Naive thymus-derived CD4-positive, alpha-beta T cell (primary cell): Measurements from ENCODE around the gene ADCK2. TPM values are rescaled to one million over a fixed set of nuclear protein-coding genes. Genes with fewer than 3 reads are reported as not detected.

ENCODE experiments used
- ATAC-seq: fragments of 150-1000 bp; cut with Tn5 transposase; 2 replicates; pipeline ENCODE4 v1.10.0; 2021; ENCODE audit warnings: mild to moderate bottlenecking, moderate library complexity
- CTCF ChIA-PET: fragments of 350-600 bp; sonication (Branson Sonifier 250); formaldehyde crosslinking; loops from one replicate; lab custom pipeline; 2021; ENCODE audit warnings: antibody characterized with exemption; lab: Charles Lee
- POLR2A ChIA-PET: fragments of 350-600 bp; sonication (Branson Sonifier 250); formaldehyde crosslinking; loops from one replicate; lab custom pipeline; 2021; ENCODE audit warnings: antibody characterized with exemption, inconsistent platforms; lab: Charles Lee
- DNase-seq, 9 donors: peaks; one replicate each; pipeline versions ENCODE4 v3.0.0 to v3.0.0-alpha.2; 2020 to 2022; ENCODE audit warnings: mixed read lengths in 1 of 9
- H3K27ac ChIP-seq: one replicate; pipeline ENCODE4 v1.7.0; 2013; ENCODE audit warnings: mild to moderate bottlenecking, low read depth, low read length, moderate library complexity
- H3K27me3 ChIP-seq, 2 donors: one replicate each; pipeline ENCODE4 v1.7.0; 2013; ENCODE audit warnings: low read length in 2 of 2, mild to moderate bottlenecking in 2 of 2, moderate library complexity in 2 of 2; ENCODE audit not compliant: control insufficient read depth in 2 of 2, insufficient read depth in 2 of 2
- H3K36me3 ChIP-seq, 3 experiments: 1 replicate in 2 of 3; 2 replicates in 1 of 3; pipeline ENCODE4 v1.7.0; 2013; ENCODE audit warnings: low read length in 3 of 3, mild to moderate bottlenecking in 3 of 3, moderate library complexity in 1 of 3; ENCODE audit not compliant: insufficient read depth in 3 of 3, control insufficient read depth in 2 of 3
- H3K4me1 ChIP-seq, 2 donors: one replicate each; pipeline ENCODE4 v1.7.0; 2013; ENCODE audit warnings: low read length in 2 of 2, mild to moderate bottlenecking in 2 of 2, moderate library complexity in 1 of 2; ENCODE audit not compliant: control insufficient read depth in 2 of 2, insufficient read depth in 2 of 2
- H3K4me3 ChIP-seq: 2 replicates; pipeline ENCODE4 v1.7.0; 2013; ENCODE audit warnings: mild to moderate bottlenecking, low read length
- H3K9me3 ChIP-seq, 3 experiments: 1 replicate in 2 of 3; 2 replicates in 1 of 3; pipeline ENCODE4 v1.7.0; 2013; ENCODE audit warnings: low read length in 3 of 3; ENCODE audit not compliant: control insufficient read depth in 2 of 3
- H3K27ac Mint-ChIP-seq, 9 donors: one replicate each; pipeline ENCODE4 v1.8.0; 2020 to 2022; ENCODE audit warnings: mixed read lengths in 9 of 9, mild to moderate bottlenecking in 8 of 9, moderate library complexity in 5 of 9, inconsistent platforms in 2 of 9
- H3K27me3 Mint-ChIP-seq, 5 donors: one replicate each; pipeline ENCODE4 v1.8.0; 2021 to 2022; ENCODE audit warnings: mixed read lengths in 5 of 5, mild to moderate bottlenecking in 1 of 5
- H3K36me3 Mint-ChIP-seq, 5 donors: one replicate each; pipeline ENCODE4 v1.8.0; 2020 to 2022; ENCODE audit warnings: mixed read lengths in 5 of 5, mild to moderate bottlenecking in 3 of 5, inconsistent platforms in 1 of 5
- H3K4me1 Mint-ChIP-seq, 7 donors: one replicate each; pipeline ENCODE4 v1.8.0; 2020 to 2022; ENCODE audit warnings: mixed read lengths in 7 of 7, mild to moderate bottlenecking in 3 of 7, inconsistent platforms in 1 of 7
- H3K4me3 Mint-ChIP-seq, 10 donors: one replicate each; pipeline ENCODE4 v1.8.0; 2020 to 2022; ENCODE audit warnings: mild to moderate bottlenecking in 10 of 10, mixed read lengths in 10 of 10, moderate library complexity in 6 of 10, inconsistent platforms in 2 of 10
- H3K9me3 Mint-ChIP-seq, 11 donors: one replicate each; pipeline ENCODE4 v1.8.0; 2020 to 2022; ENCODE audit warnings: mixed read lengths in 11 of 11, mild to moderate bottlenecking in 4 of 11, inconsistent platforms in 1 of 11, moderate library complexity in 1 of 11
- intact Hi-C, 2 donors: fragments of 100-400 bp; cut with micrococcal nuclease; formaldehyde crosslinking; loops; one replicate each; pipeline ENCODE4 v1.15.1; 2023
- polyA plus RNA-seq, 2 donors: library from polyadenylated mRNA; unstranded; fragments of 300-500 nt; fragmentation: Illumina TruSeq; gene quantifications; one replicate each; pipeline ENCODE4 v1.2.3, GENCODE V29; 2021
- total RNA-seq, 6 experiments: library from RNA in 5 of 6; stranded (reverse) in 5 of 6; gene quantifications; 1 replicate in 5 of 6; 2 replicates in 1 of 6; pipeline ENCODE4 v1.2.3 and lab custom pipeline; 2021 to 2026

The ADCK2 gene
- total and polyA plus RNA-seq, 7 experiments from 2014 or later, result 15.2 to 34.2 (median 18.9) TPM

GRCh38 chr7:140654109-140654387 lies 18.7 kb upstream of the ADCK2 start:
- H3K9me3 ChIP-seq, result no peaks in the 10 kb centered on the region
- intact Hi-C loops, result no loop called here
- Mint-ChIP-seq H3K27ac (peak overlapping the region in 1 of 9 donors; percentile 63), H3K4me1 (peaks cover 6 to 26% (median 21%) of the 10 kb centered on the region in 7 donors), H3K36me3 (peaks cover 0 to 4% (median 0%) of the 10 kb centered on the region in 5 donors), H3K9me3 (no peaks in the 10 kb centered on the region), H3K4me3 (no peak overlapping the region), H3K27me3 (peaks cover 5 to 40% (median 14%) of the 10 kb centered on the region in 5 donors)
- H3K4me1 ChIP-seq, result peaks cover 0 to 9% of the 10 kb centered on the region in 2 donors
- no peak for DNase-seq
- no peaks in the 10 kb centered on the region for H3K36me3 ChIP-seq
- ChIA-PET CTCF (interaction anchor here (1.0 kb wide), 1 partner anchor 40 kb away, joined by 4 read pairs; no protein-coding TSS in a partner anchor), POLR2A (no interaction called here)
- H3K27me3 ChIP-seq, result no peaks in the 10 kb centered on the region
- no peak overlapping the region for H3K27ac ChIP-seq
- ATAC-seq, result no peak
- H3K4me3 ChIP-seq, result no peak overlapping the region

- Mint-ChIP-seq H3K27ac (peak overlapping the region in 2 of 9 donors; percentile 2 to 21), H3K4me1 (peaks cover 6 to 26% (median 21%) of the 10 kb centered on the region in 7 donors), H3K27me3 (peaks cover 5 to 37% (median 10%) of the 10 kb centered on the region in 5 donors), H3K4me3 (no peak overlapping the region), H3K9me3 (no peaks in the 10 kb centered on the region), H3K36me3 (peaks cover 0 to 4% (median 0%) of the 10 kb centered on the region in 5 donors)
- intact Hi-C loops, result loop anchor here in 1 of 2 donors (5.0 kb wide), 1 partner anchor 358 kb away; the partner anchor contains the start of gene MRPS33
- no peak overlapping the region for H3K4me3 ChIP-seq
- ChIA-PET POLR2A (no interaction called here), CTCF (no interaction called here)
- no peak for DNase-seq
- H3K27me3 ChIP-seq, result no peaks in the 10 kb centered on the region
- no peaks in the 10 kb centered on the region for H3K9me3 ChIP-seq
- H3K4me1 ChIP-seq, result peaks cover 0 to 9% of the 10 kb centered on the region in 2 donors
- no peak for ATAC-seq
- H3K27ac ChIP-seq, result no peak overlapping the region
- no peaks in the 10 kb centered on the region for H3K36me3 ChIP-seq
These were observed 18.1 kb upstream of the ADCK2 start for GRCh38 chr7:140654661-140655060.

- H3K4me3 ChIP-seq, result peak overlapping the region; percentile 44
- H3K27me3 Mint-ChIP-seq, result peaks cover 5 to 36% (median 9%) of the 10 kb centered on the region in 5 donors
- intact Hi-C loops, result loop anchor here in 1 of 2 donors (5.0 kb wide), 1 partner anchor 357 kb away; the partner anchor contains the start of gene MRPS33
- H3K9me3 ChIP-seq, result no peaks in the 10 kb centered on the region
- no peaks in the 10 kb centered on the region for H3K27me3 ChIP-seq
- no peaks in the 10 kb centered on the region for H3K36me3 ChIP-seq
- H3K4me3 Mint-ChIP-seq, result peak overlapping the region in 9 of 10 donors; percentile 87 to 91 (median 90)
- ChIA-PET POLR2A (interaction anchor here (0.8 to 1.7 kb wide), 4 partner anchors 16 to 359 kb away, joined by 3 to 9 read pairs (median 4); partner anchors contain the start of genes ADCK2 and MRPS33), CTCF (interaction anchor here (0.7 to 1.5 kb wide), 2 partner anchors 179 to 271 kb away, joined by 3 to 7 read pairs; no protein-coding TSS in a partner anchor)
- no peaks in the 10 kb centered on the region for H3K9me3 Mint-ChIP-seq
- peaks cover 6 to 26% (median 21%) of the 10 kb centered on the region in 7 donors for H3K4me1 Mint-ChIP-seq
- H3K36me3 Mint-ChIP-seq, result peaks cover 0 to 4% (median 0%) of the 10 kb centered on the region in 5 donors
- peak overlapping the region; percentile 59 for H3K27ac ChIP-seq
- DNase-seq, result no peak
- H3K4me1 ChIP-seq, result peaks cover 0 to 9% of the 10 kb centered on the region in 2 donors
- H3K27ac Mint-ChIP-seq, result peak overlapping the region; percentile 10 to 97 (median 92)
- no peak for ATAC-seq
These were observed 17.0 kb upstream of the ADCK2 start for GRCh38 chr7:140655511-140656408.

GRCh38 chr7:140656548-140657515 lies 15.9 kb upstream of the ADCK2 start:
- intact Hi-C loops, result loop anchor here in 1 of 2 donors (5.0 kb wide), 1 partner anchor 355 kb away; the partner anchor contains the start of gene MRPS33
- Histone ChIP-seq H3K4me3 (peak overlapping the region; percentile 44), H3K27me3 (no peaks in the 10 kb centered on the region), H3K9me3 (no peaks in the 10 kb centered on the region), H3K36me3 (no peaks in the 10 kb centered on the region), H3K27ac (peak overlapping the region; percentile 59), H3K4me1 (peaks cover 0 to 9% of the 10 kb centered on the region in 2 donors)
- H3K9me3 Mint-ChIP-seq, result no peaks in the 10 kb centered on the region
- peak overlapping the region in 9 of 10 donors; percentile 87 to 91 (median 90) for H3K4me3 Mint-ChIP-seq
- peaks cover 6 to 26% (median 21%) of the 10 kb centered on the region in 7 donors for H3K4me1 Mint-ChIP-seq
- peaks cover 0 to 4% (median 0%) of the 10 kb centered on the region in 5 donors for H3K36me3 Mint-ChIP-seq
- ATAC-seq, result peak; percentile 79
- peak overlapping the region; percentile 70 to 97 (median 92) for H3K27ac Mint-ChIP-seq
- DNase-seq, result peak in 7 of 9 donors; percentile 27 to 48 (median 34)
- ChIA-PET POLR2A (interaction anchor here (0.8 to 1.7 kb wide), 5 partner anchors 15 to 358 kb away, joined by 3 to 9 read pairs (median 3); partner anchors contain the start of genes ADCK2 and MRPS33), CTCF (interaction anchor here (0.7 to 1.5 kb wide), 2 partner anchors 180 to 270 kb away, joined by 3 to 7 read pairs; no protein-coding TSS in a partner anchor)
- peaks cover 5 to 36% (median 9%) of the 10 kb centered on the region in 5 donors for H3K27me3 Mint-ChIP-seq

- Histone ChIP-seq H3K4me3 (no peak overlapping the region), H3K36me3 (no peaks in the 10 kb centered on the region), H3K9me3 (no peaks in the 10 kb centered on the region), H3K27me3 (no peaks in the 10 kb centered on the region), H3K27ac (no peak overlapping the region), H3K4me1 (peaks cover 0 to 9% of the 10 kb centered on the region in 2 donors)
- no peak for DNase-seq
- no peak for ATAC-seq
- H3K27me3 Mint-ChIP-seq, result peaks cover 5 to 33% (median 9%) of the 10 kb centered on the region in 5 donors
- ChIA-PET CTCF (no interaction called here), POLR2A (interaction anchor here (1.1 to 1.7 kb wide), 2 partner anchors 17 to 357 kb away, joined by 3 to 5 read pairs; partner anchors contain the start of gene MRPS33)
- H3K27ac Mint-ChIP-seq, result peak overlapping the region in 1 of 9 donors; percentile 10
- peaks cover 0 to 4% (median 0%) of the 10 kb centered on the region in 5 donors for H3K36me3 Mint-ChIP-seq
- H3K4me3 Mint-ChIP-seq, result no peak overlapping the region
- H3K9me3 Mint-ChIP-seq, result no peaks in the 10 kb centered on the region
- intact Hi-C loops, result loop anchor here in 1 of 2 donors (5.0 kb wide), 1 partner anchor 354 kb away; the partner anchor contains the start of gene MRPS33
- H3K4me1 Mint-ChIP-seq, result peaks cover 6 to 26% (median 21%) of the 10 kb centered on the region in 7 donors
These were observed 14.9 kb upstream of the ADCK2 start for GRCh38 chr7:140657891-140658290.
